IPS-18a (cell line): ENCODE results near the gene ZC3H12C.
"Not testable (repeated sequence)": the region's sequence is repeated elsewhere in the genome, so short reads cannot be mapped to it uniquely, and the experiment has no call there.

ENCODE experiments used
- H3K27ac ChIP-seq: one replicate; pipeline ENCODE4 v1.5.1; 2013; ENCODE audit warnings: low read length
- H3K27me3 ChIP-seq: one replicate; pipeline ENCODE4 v1.6.1; 2013; ENCODE audit warnings: mild to moderate bottlenecking, low read length; ENCODE audit not compliant: control insufficient read depth, insufficient read depth
- H3K36me3 ChIP-seq: one replicate; pipeline ENCODE4 v1.6.1; 2013; ENCODE audit warnings: low read depth, low read length; ENCODE audit not compliant: control insufficient read depth
- H3K4me1 ChIP-seq: one replicate; pipeline ENCODE4 v1.6.1; 2013; ENCODE audit warnings: low read depth, low read length; ENCODE audit not compliant: control insufficient read depth
- H3K4me3 ChIP-seq: one replicate; pipeline ENCODE4 v1.5.1; 2013; ENCODE audit warnings: low read length
- H3K9ac ChIP-seq: one replicate; pipeline ENCODE4 v1.6.1; 2013; ENCODE audit warnings: mild to moderate bottlenecking, low read length, moderate library complexity
- H3K9me3 ChIP-seq: one replicate; pipeline ENCODE4 v1.6.1; 2013; ENCODE audit warnings: low read depth, low read length; ENCODE audit not compliant: control insufficient read depth

ZC3H12C gene

GRCh38 chr11:110192604-110193282 is 99.6 kb downstream of the ZC3H12C start:
- not testable (repeated sequence) for H3K4me1 ChIP-seq, H3K9ac ChIP-seq, H3K27ac ChIP-seq, H3K27me3 ChIP-seq, H3K9me3 ChIP-seq, H3K36me3 ChIP-seq, H3K4me3 ChIP-seq

- not testable (repeated sequence) for H3K36me3 ChIP-seq, H3K9ac ChIP-seq, H3K27ac ChIP-seq
These were observed 101.1 kb downstream of the ZC3H12C start for GRCh38 chr11:110194211-110194766.

GRCh38 chr11:110196241-110196754 is 103.1 kb downstream of the ZC3H12C start:
- Histone ChIP-seq H3K9ac (no peak overlapping the region), H3K27me3 (no peaks in the 10 kb centered on the region), H3K27ac (no peak overlapping the region), H3K4me1 (peaks cover 9% of the 10 kb centered on the region), H3K4me3 (no peak overlapping the region), H3K9me3 (no peaks in the 10 kb centered on the region), H3K36me3 (no peaks in the 10 kb centered on the region)

More at GRCh38 chr11:110194211-110194766, 101.1 kb downstream of the ZC3H12C start:
- not testable (repeated sequence) for H3K4me3 ChIP-seq, H3K4me1 ChIP-seq, H3K27me3 ChIP-seq, H3K9me3 ChIP-seq

- Histone ChIP-seq H3K27ac (no peak overlapping the region), H3K9ac (no peak overlapping the region), H3K4me3 (no peak overlapping the region), H3K9me3 (no peaks in the 10 kb centered on the region), H3K4me1 (peaks cover 9% of the 10 kb centered on the region), H3K27me3 (no peaks in the 10 kb centered on the region), H3K36me3 (no peaks in the 10 kb centered on the region)
These were observed 103.8 kb downstream of the ZC3H12C start for GRCh38 chr11:110196884-110197420.

DNA sequence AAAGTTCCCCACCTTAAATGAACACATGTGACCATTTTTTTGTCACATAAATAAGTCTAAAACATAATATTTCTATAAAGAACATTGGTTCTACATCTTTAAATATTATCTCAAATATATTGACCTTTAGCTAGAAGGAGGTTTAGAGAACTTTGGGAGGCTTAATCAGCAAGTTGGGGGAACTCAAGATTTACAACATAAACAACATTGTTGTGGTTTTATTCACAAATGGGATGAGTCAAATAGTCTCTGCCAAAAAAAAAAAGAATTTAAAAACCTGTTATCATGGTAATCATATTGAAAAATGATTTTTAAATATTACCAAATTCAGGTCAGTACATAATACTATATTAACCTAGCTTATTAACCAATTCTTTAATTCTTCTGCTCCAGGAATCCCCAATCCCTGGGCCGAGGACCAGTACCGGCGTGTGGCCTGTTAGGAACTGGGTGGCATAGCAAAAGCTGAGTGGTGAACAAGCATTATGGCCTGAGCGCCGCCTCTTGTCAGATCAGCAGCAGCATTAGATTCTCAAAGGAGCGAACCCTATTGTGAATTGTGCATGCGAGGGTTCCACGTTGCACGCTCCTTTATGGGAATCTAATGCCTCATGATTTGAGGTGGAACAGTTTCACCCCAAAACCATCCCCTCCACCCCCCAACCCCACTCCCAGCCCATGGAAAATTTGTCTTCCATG is 105.0 kb downstream of the ZC3H12C start:
- Histone ChIP-seq H3K9me3 (no peaks in the 10 kb centered on the region), H3K27ac (no peak overlapping the region), H3K36me3 (no peaks in the 10 kb centered on the region), H3K27me3 (no peaks in the 10 kb centered on the region), H3K4me1 (peaks cover 9% of the 10 kb centered on the region), H3K9ac (no peak overlapping the region), H3K4me3 (no peak overlapping the region)

DNA sequence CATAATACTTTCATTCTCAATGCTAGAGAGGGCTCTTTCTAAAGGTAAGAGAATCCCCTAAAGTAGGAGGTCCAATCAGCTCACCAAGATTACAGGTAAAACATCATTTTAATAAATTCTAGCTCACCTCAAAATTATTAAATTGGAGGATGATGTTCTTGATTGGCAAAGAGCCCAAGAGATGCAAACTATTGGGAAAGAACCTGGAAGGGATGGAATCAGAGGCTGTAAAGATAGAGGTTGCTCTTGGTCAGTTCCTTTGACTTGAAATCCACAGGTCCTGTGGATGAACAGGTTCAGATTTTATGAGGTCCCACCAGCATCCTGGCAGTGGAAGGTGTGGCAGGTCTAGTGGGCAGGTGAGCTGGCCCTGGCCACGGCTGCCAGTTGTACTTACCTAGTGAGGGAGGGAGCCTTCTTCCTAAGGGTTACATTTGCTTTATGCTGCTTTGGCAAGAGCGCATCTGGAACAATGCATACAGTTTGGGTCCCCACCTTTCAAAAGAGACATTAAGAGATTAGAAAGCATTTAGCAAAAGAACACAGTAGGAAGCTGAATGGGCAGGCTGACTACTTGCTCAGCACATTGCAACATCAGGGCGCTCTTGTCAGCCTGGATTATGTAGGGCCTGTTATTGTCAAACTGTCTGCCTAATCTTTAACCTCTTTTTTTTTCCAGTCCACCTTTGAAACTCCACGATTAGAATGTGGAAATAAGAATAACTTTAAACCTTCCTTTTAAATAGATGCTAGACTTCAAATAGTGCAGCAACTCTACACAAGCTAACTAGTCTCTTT is 106.2 kb downstream of the ZC3H12C start:
- Histone ChIP-seq H3K27me3 (no peaks in the 10 kb centered on the region), H3K36me3 (no peaks in the 10 kb centered on the region), H3K27ac (no peak overlapping the region), H3K9me3 (no peaks in the 10 kb centered on the region), H3K4me1 (peaks cover 9% of the 10 kb centered on the region), H3K4me3 (no peak overlapping the region), H3K9ac (no peak overlapping the region)

DNA sequence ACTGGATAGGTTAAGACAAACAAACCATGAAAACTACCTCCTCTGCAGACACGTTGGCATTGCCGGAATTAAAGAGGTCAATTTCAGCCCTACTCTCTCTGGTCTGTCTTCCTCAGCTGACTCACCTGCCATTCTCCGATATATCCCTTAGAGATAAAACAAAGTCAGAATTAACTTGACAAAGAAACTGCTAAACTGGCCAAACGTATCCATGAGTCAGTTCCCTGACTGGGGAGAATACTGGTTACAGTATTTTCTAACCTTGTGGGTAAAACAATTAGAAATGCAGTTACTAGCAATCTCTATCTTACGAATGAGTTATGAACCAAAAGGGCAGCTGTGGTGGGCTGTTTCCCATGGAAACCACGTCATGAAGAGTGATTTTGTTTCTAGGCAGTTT is 107.0 kb downstream of the ZC3H12C start:
- no peaks in the 10 kb centered on the region for H3K9me3 ChIP-seq
- H3K4me1 ChIP-seq: peaks cover 9% of the 10 kb centered on the region

DNA sequence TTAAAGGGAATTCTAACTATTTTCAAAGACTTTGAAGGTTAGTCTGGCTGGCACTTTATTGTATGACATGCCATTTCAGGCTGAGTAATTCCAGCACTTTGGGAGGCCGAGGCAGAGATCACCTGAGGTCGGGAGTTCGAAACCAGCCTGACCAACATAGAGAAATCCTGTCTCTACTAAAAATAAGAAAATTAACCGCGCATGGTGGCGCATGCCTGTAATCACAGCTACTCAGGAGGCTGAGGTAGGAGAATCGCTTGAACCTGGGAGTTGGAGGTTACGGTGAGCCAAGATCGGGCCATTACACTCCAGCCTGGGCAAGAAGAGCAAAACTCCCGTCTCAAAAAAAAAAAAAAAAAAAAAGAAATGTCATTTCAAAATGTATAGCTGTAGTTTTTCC is 107.6 kb downstream of the ZC3H12C start:
- no peak overlapping the region for H3K9ac ChIP-seq
- no peak overlapping the region for H3K27ac ChIP-seq
- H3K9me3 ChIP-seq: no peaks in the 10 kb centered on the region
- H3K27me3 ChIP-seq: no peaks in the 10 kb centered on the region
- H3K36me3 ChIP-seq: no peaks in the 10 kb centered on the region
- H3K4me1 ChIP-seq: peaks cover 9% of the 10 kb centered on the region
- no peak overlapping the region for H3K4me3 ChIP-seq

More for the DNA sequence above, 107.0 kb downstream of the ZC3H12C start:
- no peaks in the 10 kb centered on the region for H3K36me3 ChIP-seq
- H3K27ac ChIP-seq: no peak overlapping the region
- no peaks in the 10 kb centered on the region for H3K27me3 ChIP-seq
- no peak overlapping the region for H3K9ac ChIP-seq
- no peak overlapping the region for H3K4me3 ChIP-seq

- no peaks in the 10 kb centered on the region for H3K36me3 ChIP-seq
- no peaks in the 10 kb centered on the region for H3K27me3 ChIP-seq
- H3K9me3 ChIP-seq: no peaks in the 10 kb centered on the region
- no peak overlapping the region for H3K9ac ChIP-seq
- H3K4me3 ChIP-seq: no peak overlapping the region
- H3K27ac ChIP-seq: no peak overlapping the region
- no peaks in the 10 kb centered on the region for H3K4me1 ChIP-seq
These were observed 113.9 kb downstream of the ZC3H12C start for GRCh38 chr11:110207123-110207522.

- peak overlapping the region; percentile 45 for H3K9ac ChIP-seq
- H3K4me3 ChIP-seq: peak overlapping the region; percentile 45
- H3K36me3 ChIP-seq, H3K27ac ChIP-seq, H3K9me3 ChIP-seq, H3K4me1 ChIP-seq, H3K27me3 ChIP-seq: not testable (repeated sequence)
These were observed 115.6 kb downstream of the ZC3H12C start for GRCh38 chr11:110208678-110209312.

DNA sequence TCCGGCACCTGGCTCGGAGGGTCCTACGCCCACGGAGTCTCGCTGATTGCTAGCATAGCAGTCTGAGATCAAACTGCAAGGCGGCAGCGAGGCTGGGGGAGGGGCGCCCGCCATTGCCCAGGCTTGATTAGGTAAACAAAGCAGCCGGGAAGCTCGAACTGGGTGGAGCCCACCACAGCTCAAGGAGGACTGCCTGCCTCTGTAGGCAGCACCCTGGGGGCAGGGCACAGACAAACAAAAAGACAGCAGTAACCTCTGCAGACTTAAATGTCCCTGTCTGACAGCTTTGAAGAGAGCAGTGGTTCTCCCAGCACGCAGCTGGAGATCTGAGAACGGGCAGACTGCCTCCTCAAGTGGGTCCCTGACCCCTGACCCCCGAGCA is 116.1 kb downstream of the ZC3H12C start:
- Histone ChIP-seq H3K9ac (peak overlapping the region; percentile 45), H3K4me3 (peak overlapping the region; percentile 45)
- not testable (repeated sequence) for H3K4me1 ChIP-seq, H3K36me3 ChIP-seq, H3K27ac ChIP-seq, H3K9me3 ChIP-seq, H3K27me3 ChIP-seq
